ENCODE data around the gene HSPB3.

Gene HSPB3

DNA sequence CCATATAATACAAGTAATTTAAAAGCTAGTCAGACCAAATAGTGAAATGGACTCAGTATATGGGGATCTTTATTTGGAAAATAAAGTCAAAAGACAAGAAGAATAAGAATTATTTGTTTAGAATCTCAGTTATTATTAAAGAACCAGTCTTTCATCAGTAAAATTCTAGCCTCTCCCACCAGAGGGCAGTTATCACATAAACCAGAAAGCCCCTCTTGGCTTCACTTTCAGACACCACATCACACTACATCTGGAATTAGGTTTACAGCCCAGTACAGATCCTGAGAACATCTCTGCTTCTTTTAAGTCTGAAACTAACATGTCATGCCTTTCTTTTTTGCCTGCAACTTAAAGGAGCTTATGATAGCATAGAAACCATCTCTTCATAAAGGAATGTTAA is 12.2 kb upstream of the HSPB3 start:
- TF ChIP-seq, protein P1, sequence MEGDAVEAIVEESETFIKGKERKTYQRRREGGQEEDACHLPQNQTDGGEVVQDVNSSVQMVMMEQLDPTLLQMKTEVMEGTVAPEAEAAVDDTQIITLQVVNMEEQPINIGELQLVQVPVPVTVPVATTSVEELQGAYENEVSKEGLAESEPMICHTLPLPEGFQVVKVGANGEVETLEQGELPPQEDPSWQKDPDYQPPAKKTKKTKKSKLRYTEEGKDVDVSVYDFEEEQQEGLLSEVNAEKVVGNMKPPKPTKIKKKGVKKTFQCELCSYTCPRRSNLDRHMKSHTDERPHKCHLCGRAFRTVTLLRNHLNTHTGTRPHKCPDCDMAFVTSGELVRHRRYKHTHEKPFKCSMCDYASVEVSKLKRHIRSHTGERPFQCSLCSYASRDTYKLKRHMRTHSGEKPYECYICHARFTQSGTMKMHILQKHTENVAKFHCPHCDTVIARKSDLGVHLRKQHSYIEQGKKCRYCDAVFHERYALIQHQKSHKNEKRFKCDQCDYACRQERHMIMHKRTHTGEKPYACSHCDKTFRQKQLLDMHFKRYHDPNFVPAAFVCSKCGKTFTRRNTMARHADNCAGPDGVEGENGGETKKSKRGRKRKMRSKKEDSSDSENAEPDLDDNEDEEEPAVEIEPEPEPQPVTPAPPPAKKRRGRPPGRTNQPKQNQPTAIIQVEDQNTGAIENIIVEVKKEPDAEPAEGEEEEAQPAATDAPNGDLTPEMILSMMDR (IDR thresholded peaks at IDR 0.05; ENCODE audit: insufficient read depth, low read depth, low read length, missing control alignments): peak; percentile 28
- peak; percentile 45 for DNase-seq (ENCODE audit: low read depth)
- H3K4me3 ChIP-seq (ENCODE audit: low read depth, low read length): no peak overlapping the region

- DNase-seq (ENCODE audit: low read depth): no peak
- TF ChIP-seq, protein P1 (IDR thresholded peaks at IDR 0.05; ENCODE audit: insufficient read depth, low read depth, low read length, missing control alignments): no peak
- no peak overlapping the region for H3K4me3 ChIP-seq (ENCODE audit: low read depth, low read length)
These were observed 9.7 kb upstream of the HSPB3 start for GRCh38 chr5:54445691-54446378.

DNA sequence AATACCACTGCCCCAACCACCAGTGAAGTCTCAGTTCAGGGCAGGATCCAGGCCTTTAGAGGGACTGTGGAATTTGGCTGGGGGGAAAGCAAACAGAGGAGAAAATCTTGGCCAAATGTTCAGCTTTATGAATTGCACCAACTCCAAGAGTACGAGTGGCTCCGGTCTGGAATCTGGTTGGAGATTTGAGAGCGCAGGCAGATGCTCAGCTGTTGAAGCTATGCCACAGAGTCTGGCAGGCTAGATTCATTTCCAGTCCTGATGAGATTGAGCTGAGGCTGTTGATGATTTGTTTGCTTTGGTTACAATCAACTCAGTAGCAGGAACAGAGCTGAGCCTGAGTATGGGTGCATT is 9.1 kb upstream of the HSPB3 start:
- no peak overlapping the region for H3K4me3 ChIP-seq (ENCODE audit: low read depth, low read length)
- TF ChIP-seq, protein P1 (IDR thresholded peaks at IDR 0.05; ENCODE audit: insufficient read depth, low read depth, low read length, missing control alignments): no peak
- no peak for DNase-seq (ENCODE audit: low read depth)

DNA sequence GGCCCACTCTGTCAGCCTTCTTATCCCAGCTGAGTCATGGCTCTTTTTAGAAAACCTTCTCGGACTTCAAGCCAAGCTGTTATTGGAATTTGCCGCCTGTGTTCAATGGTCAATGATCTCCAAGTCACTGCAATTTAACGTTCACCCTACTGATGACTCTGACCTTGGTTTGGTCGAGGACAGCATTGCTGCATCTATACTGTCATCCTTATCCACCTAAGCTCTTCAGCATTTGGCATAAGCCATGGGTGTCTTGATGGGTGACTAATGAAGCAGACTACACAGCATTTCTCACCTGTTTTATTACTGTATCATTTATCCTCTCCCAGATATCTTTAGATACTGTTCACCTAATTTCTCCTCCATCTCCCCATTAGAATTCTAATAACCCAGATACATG is 5.6 kb upstream of the HSPB3 start:
- no peak overlapping the region for H3K4me3 ChIP-seq (ENCODE audit: low read depth, low read length)
- TF ChIP-seq, protein P1 (IDR thresholded peaks at IDR 0.05; ENCODE audit: insufficient read depth, low read depth, low read length, missing control alignments): no peak
- DNase-seq (ENCODE audit: low read depth): no peak

DNA sequence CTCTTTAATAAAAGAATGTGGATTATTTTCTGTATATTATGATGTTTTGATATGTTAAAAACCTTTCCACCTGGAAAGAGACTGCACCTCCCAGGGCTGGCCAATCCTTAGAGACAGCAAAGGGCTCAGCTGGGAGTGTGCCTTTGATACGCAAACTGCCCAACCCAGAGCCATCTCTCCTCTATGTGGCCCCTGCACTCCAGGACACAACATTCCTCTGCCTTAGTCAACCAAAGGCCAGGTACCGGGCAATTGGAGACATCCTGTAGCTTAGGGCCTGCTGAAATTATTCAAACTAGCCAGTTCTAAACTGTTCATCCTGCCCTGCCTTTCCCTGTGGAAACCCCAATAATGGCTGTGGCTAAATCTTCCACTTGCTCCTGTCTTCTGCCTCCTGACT is 5.0 kb upstream of the HSPB3 start:
- no peak for DNase-seq (ENCODE audit: low read depth)
- no peak overlapping the region for H3K4me3 ChIP-seq (ENCODE audit: low read depth, low read length)
- TF ChIP-seq, protein P1 (IDR thresholded peaks at IDR 0.05; ENCODE audit: insufficient read depth, low read depth, low read length, missing control alignments): no peak

DNA sequence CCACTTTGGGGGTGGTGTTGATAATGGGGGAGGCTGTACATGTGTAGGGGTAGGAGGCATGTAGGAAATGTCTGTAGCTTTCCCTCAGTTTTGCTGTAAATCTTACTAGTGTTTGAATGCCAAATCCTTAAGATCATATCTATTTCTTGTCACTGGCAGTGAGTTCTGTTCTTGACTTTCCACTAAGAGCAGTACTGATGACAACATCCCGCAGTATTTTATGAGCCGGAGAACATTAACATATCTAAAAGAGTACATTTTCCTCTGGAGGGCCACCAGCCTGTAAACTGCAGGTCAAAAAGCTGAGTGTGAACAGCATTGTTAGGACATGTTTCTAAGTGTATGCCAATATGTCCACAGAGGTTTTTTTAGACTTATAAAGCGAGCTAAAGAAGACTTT is 2.5 kb upstream of the HSPB3 start:
- DNase-seq (ENCODE audit: low read depth): no peak
- TF ChIP-seq, protein P1 (IDR thresholded peaks at IDR 0.05; ENCODE audit: insufficient read depth, low read depth, low read length, missing control alignments): no peak
- H3K4me3 ChIP-seq (ENCODE audit: low read depth, low read length): no peak overlapping the region

DNA sequence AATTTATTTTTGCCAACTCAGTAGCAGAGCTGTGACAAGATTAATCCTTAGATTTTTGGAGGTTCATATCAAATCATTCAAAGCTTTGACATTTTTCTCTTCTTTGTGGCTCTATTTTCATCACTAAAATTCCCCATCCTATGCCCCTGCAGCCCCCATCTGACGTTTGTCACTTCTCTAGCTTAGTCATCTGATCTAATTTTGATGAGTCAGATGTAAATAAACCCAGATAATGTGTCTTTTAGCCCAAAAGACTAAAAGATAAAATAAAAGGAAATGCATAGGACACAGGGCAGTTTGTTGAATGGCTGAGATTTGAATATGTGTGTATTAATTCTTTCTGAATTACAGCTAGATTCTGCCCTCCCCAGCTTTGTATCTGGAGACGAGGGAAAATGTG is 897 bp upstream of the HSPB3 start:
- no peak overlapping the region for H3K4me3 ChIP-seq (ENCODE audit: low read depth, low read length)
- TF ChIP-seq, protein P1 (IDR thresholded peaks at IDR 0.05; ENCODE audit: insufficient read depth, low read depth, low read length, missing control alignments): no peak
- no peak for DNase-seq (ENCODE audit: low read depth)

Data from GM12865 (cell line).